ENCODE results near the gene TTC7B. TPM values are rescaled to one million over a fixed set of nuclear protein-coding genes. Genes with fewer than 3 reads are reported as not detected.

The TTC7B gene
- total and polyA plus RNA-seq, 2 donors (not counting 3 experiments of a cell fraction or from before 2014, with no cell fraction given): 46.8 to 76.5 TPM

GRCh38 chr14:90810806-90811205 lies 5.4 kb downstream of the TTC7B start:
- CTCF ChIA-PET: no interaction called here
- peaks cover 24% of the 10 kb centered on the region for H3K4me1 ChIP-seq (ENCODE audit: control insufficient read depth, extremely low read depth, insufficient read depth, low read length)
- no peak overlapping the region for H3K4me3 ChIP-seq (replicated peaks in 1 of 3; ENCODE audit: insufficient read depth in 1 of 3, low read depth in 1 of 3, low read length in 3 of 3)
- H3K27me3 ChIP-seq (ENCODE audit: control insufficient read depth in 2 of 2, insufficient read depth in 2 of 2, low read length in 2 of 2): no peaks in the 10 kb centered on the region
- H2AFZ ChIP-seq (ENCODE audit: low read depth, low read length): no peak overlapping the region
- no peaks in the 10 kb centered on the region for H3K9me3 ChIP-seq (replicated peaks; ENCODE audit: control insufficient read depth, insufficient read depth, low read length)
- FAIRE-seq: no peak
- H3K4me2 ChIP-seq (ENCODE audit: insufficient read depth, low read length): no peak overlapping the region
- no peaks in the 10 kb centered on the region for H4K20me1 ChIP-seq (replicated peaks; ENCODE audit: control insufficient read depth, extremely low read depth, insufficient read depth, low read length)
- intact Hi-C loops (cut with micrococcal nuclease) (no loop called here), dilution Hi-C loops (cut with MboI; ENCODE audit: extremely low pct_ligation_motif_present, low sequenced_read_pairs) (no loop called here)
- peaks cover 87% of the 10 kb centered on the region for H3K79me2 ChIP-seq (ENCODE audit: control insufficient read depth, insufficient read depth, low read length)
- no peaks in the 10 kb centered on the region for H3K36me3 ChIP-seq (ENCODE audit: control insufficient read depth in 2 of 2, extremely low read depth in 1 of 2, insufficient read depth in 2 of 2, low read length in 2 of 2)
- no peaks in the 10 kb centered on the region for H3K9me1 ChIP-seq (replicated peaks; ENCODE audit: control insufficient read depth, extremely low read depth, insufficient read depth, low read length)
- no peak for DNase-seq (ENCODE audit: low read depth, low spot score)
- H3K9ac ChIP-seq (replicated peaks; ENCODE audit: extremely low read depth, insufficient read depth, low read length): no peak overlapping the region
- POLR2A ChIA-PET: no interaction called here
- no TSS peak for BruUV-seq (replicated peaks)
- no peak overlapping the region for H3K27ac ChIP-seq (ENCODE audit: insufficient read depth, low read depth, low read length)
- TF ChIP-seq MAX (IDR thresholded peaks at IDR 0.05; ENCODE audit: insufficient read depth, insufficient read length) (no peak), JUN (IDR thresholded peaks at IDR 0.05; ENCODE audit: borderline replicate concordance, insufficient read depth, insufficient read length, low read depth) (no peak), FOS (IDR thresholded peaks at IDR 0.05; ENCODE audit: borderline replicate concordance, insufficient read depth, low read length) (no peak), POLR2A (IDR thresholded peaks at IDR 0.05; ENCODE audit: low read depth, low read length) (no peak), CTCF (IDR thresholded peaks at IDR 0.05; ENCODE audit: extremely low read depth in 1 of 2, insufficient read depth in 1 of 2, low read depth in 1 of 2, low read length in 2 of 2) (no peak), GATA2 (IDR thresholded peaks at IDR 0.05; ENCODE audit: insufficient read depth, insufficient read length, low read depth, low read length) (no peak), POLR2AphosphoS5 (IDR thresholded peaks at IDR 0.05; ENCODE audit: insufficient read depth, low read depth, low read length) (no peak), EZH2 (IDR thresholded peaks at IDR 0.05; ENCODE audit: borderline replicate concordance, low read depth, low read length, severe bottlenecking) (no peak)

Data from endothelial cell of umbilical vein (primary cell).